ENCODE results near the gene GLYR1.

The GLYR1 gene

GRCh38 chr16:4805231-4805630 is 41.9 kb downstream of the GLYR1 start:
- no peak for DNase-seq (ENCODE audit: low spot score)

- no peak for DNase-seq (ENCODE audit: low spot score)
These were observed 43.0 kb downstream of the GLYR1 start for GRCh38 chr16:4803898-4804762.

DNA sequence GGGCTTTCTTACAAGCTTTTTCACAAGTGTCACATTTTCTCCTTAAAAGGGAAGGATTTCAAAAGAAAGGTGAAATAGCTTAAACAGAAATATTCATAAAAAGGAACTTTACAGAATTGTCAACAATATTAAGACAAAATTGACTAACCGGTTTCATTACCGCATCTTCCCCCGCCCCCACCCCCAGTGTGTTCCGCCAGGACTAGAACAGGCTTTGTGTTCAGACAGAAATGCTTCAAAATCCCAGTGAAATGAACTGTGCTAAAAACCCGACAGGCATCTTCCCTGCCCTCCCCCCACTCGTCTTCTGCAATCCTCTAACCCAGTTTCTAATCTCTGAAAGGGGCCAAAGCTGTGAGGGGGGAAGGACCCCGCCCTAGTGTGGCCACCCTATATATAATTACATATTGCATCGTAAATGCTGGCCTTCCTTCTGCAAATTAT is 43.7 kb downstream of the GLYR1 start:
- no peak for DNase-seq (ENCODE audit: low spot score)

GRCh38 chr16:4802659-4803287 is 44.3 kb downstream of the GLYR1 start:
- DNase-seq (ENCODE audit: low spot score), result peak; percentile 92

GRCh38 chr16:4801962-4802658 is 45.0 kb downstream of the GLYR1 start, which contains the start of gene ROGDI:
Gene ROGDI (minus strand): TSS chr16:4802633. CDS start chr16:4802571, 62 bp downstream.
- DNase-seq (ENCODE audit: low spot score), result peak; percentile 89

GRCh38 chr16:4801051-4801961 is 45.8 kb downstream of the GLYR1 start:
- DNase-seq (ENCODE audit: low spot score), result no peak

DNA sequence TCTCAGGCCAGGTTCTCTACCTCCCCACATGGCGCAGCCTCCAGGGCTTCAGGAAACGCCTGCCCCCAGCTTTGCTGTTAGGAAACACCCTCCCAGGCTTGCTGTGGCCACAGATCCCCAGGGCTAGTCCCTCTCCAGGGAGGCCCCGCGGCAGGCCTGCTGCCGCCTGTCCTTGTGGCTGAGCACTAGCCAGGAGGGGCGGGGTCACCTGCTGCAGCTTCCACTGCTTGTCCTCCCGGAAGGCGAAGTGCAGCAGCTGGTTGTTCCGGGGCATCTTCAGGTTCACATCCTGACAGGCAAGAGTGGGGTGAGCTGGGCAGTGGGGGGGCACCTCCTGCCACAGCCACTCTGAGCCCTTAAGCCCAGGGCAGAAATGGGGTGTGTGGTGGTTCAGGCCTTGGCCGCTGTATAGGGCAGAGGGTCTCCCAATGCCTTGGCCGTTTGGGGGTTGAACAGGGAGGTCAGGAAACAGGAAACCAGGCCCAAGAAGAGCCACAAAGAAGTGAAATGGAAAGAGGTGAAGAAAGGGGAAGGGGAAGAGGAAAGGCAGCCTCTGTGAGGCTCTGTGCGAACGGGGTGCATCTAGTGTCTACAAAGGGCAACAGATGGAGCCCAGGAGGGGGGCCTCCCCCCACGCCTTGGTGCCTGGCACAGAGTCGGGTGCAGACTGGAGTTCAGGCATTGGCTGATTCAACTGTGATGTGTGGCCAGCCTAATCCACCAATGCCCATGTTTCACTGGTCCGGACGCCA is 46.6 kb downstream of the GLYR1 start:
- DNase-seq (ENCODE audit: low spot score), result peak; percentile 4

- no peak for DNase-seq (ENCODE audit: low spot score)
These were observed 47.8 kb downstream of the GLYR1 start for GRCh38 chr16:4799171-4799855.

GRCh38 chr16:4798456-4798855 is 48.6 kb downstream of the GLYR1 start:
- no peak for DNase-seq (ENCODE audit: low spot score)

GRCh38 chr16:4797805-4798252 is 49.3 kb downstream of the GLYR1 start:
- DNase-seq (ENCODE audit: low spot score), result no peak

- DNase-seq (ENCODE audit: low spot score), result no peak
These were observed 49.9 kb downstream of the GLYR1 start for GRCh38 chr16:4796982-4797804.

GRCh38 chr16:4795828-4796572 is 51.1 kb downstream of the GLYR1 start:
- no peak for DNase-seq (ENCODE audit: low spot score)

- DNase-seq (ENCODE audit: low spot score), result peak; percentile 13
These were observed 51.8 kb downstream of the GLYR1 start, which contains the start of gene SMIM22 for GRCh38 chr16:4795181-4795827. Gene SMIM22 (plus strand): TSS chr16:4795369. CDS start chr16:4795735, 366 bp downstream.

- DNase-seq (ENCODE audit: low spot score), result no peak
These were observed 54.1 kb downstream of the GLYR1 start for GRCh38 chr16:4792951-4793513.

DNA sequence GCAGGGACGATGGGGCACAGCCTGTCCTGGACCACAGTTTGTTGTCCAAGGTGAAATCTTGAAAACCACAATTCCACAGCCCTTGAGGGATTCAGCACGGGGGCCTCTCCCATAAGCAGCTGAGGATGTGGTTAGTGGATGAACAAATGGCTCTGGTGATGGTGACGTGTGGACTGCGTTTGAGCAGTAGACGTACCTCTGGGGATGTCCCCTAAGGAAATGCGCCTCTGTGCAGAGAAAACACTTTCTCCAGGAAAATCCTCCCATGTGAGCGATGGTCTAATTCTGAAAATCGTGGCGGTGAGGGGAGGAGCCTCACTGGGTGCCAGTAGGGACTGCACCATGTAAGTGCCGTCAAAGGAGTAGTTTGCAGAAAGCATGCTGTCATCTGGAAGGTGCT is 56.2 kb downstream of the GLYR1 start:
- no peak for DNase-seq (ENCODE audit: low spot score)

- DNase-seq (ENCODE audit: low spot score), result no peak
These were observed 56.8 kb downstream of the GLYR1 start for GRCh38 chr16:4790261-4790660.

DNA sequence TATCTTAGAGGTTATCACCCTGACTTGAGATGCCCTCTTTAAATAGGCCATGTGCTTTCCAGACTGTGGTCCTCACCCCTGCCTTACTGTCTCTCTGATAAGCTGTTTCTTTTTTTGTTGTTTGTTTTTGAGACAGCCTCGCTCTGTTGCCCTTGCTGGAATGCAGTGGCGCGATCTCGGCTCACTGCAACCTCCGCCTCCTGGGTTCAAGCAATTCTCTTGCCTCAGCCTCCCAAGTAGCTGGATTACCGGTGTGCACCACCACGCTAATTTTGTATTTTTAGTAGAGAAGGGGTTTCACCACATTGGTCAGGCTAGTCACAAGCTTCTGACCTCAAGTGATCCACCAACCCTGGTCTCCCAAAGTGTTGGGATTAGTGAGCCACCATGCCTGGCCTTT is 58.2 kb downstream of the GLYR1 start:
- no peak for DNase-seq (ENCODE audit: low spot score)

- DNase-seq (ENCODE audit: low spot score), result no peak
These were observed 58.6 kb downstream of the GLYR1 start for GRCh38 chr16:4788489-4788889.

Data from kidney tubule cell (primary cell).